HK-2 (cell line): Measurements from ENCODE around the gene PPP2R2B.

Experiments used
- DNase-seq: peaks from one replicate; pipeline ENCODE4 v3.0.0-alpha.2; 2018; ENCODE audit not compliant: unreplicated experiment

Gene PPP2R2B

DNA sequence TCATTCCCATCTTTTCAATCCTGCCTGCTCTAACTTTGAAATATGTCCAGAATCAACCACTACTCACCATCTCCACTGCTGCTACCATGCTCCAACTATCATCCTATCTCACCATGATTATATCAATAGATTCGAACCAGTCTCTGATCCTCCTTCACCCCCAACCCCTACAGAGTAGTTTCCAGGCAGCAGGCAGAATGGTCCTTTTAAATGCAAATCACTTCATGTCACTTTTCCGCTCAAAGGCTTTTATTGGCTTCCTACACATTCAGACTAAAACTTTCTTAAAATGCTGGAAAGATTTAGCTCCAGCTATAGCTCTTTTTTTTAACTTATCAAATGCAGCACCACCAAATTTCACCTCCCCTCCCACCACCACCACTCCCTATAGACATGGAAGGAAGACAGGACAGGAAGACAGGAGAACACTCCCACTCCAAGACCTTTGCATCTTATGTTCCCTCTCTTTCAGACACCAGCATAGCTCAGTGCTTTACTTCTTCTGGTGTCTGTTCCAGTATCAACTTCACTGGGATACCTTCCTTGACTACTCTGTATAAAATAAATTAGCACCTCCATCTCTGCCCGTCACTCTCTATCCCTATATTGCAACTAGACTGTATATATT lies 9.9 kb upstream of the PPP2R2B start:
- DNase-seq, result no peak

- DNase-seq, result no peak
These were observed 5.6 kb upstream of the PPP2R2B start for GRCh38 chr5:146884066-146884626.

- DNase-seq, result no peak
These were observed 5.0 kb upstream of the PPP2R2B start for GRCh38 chr5:146883511-146883910.

GRCh38 chr5:146880966-146881365 lies 2.4 kb upstream of the PPP2R2B start:
- no peak for DNase-seq

DNA sequence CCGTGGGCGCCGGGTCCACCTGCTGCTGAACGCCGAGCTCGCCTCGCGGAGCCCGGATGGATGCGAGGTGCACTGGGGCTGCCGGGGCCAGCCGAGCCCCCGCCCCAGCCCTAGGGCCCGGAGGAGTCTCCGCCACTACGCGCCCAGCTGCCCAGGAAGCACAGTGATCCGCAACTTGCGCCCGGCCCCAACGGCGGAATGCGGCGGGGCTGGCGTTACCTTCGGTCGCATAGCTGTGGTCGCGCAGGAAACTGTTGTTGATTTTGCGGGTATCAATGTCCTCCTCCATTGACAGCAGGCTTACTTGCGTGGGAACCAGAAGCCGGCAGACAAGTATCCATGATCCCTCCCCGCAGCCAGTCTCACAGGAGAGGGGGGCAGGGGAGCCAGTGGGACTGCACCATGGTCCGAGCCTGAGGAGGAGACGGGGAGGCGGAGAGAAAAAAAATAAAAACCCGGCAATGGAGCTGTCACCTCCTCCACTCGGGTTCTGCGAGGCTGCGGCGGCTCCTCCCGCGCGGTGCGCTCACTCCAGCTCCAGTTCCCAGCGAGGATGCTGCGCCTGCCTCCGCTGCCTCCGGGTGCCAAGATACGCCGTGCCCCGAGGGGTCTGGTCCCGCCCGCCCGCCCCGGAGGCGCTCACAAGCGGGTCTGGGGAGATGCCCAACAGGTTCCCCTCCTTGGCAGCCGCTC lies 628 bp downstream of the PPP2R2B start:
- no peak for DNase-seq

- DNase-seq, result no peak
These were observed 1.3 kb downstream of the PPP2R2B start for GRCh38 chr5:146877178-146877681.

DNA sequence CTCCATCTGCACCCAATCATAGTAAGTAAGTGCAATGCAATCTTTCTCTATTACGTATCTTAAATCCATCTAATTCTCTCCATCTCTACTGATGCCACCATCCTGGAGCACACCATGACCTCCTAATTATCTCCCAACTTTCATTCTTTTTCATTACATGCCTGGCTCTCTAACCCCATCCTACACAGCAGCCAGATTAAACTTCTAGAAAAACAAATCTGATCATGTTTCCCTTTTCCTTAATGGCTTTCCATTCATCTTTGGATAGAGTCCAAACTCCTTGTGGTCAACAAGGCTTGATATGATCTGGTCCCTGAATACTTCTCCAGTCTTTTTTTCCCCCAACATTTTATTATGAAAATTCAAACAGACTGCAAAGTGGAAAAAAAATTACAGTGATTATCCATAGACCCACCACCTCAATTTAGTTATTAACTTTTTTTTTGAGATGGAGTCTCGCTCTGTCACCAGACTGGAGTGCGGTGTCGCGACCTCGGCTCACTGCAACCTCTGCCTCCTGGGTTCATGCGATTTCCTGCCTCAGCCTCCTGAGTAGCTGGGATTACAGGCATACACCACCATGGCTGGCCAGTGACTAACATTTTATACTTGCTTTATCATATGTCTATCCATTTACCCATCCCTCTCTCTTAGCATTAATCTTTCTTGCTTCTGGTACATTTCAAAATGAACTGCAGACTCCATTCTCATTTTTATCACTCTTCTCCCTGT lies 5.2 kb downstream of the PPP2R2B start:
- DNase-seq, result no peak

DNA sequence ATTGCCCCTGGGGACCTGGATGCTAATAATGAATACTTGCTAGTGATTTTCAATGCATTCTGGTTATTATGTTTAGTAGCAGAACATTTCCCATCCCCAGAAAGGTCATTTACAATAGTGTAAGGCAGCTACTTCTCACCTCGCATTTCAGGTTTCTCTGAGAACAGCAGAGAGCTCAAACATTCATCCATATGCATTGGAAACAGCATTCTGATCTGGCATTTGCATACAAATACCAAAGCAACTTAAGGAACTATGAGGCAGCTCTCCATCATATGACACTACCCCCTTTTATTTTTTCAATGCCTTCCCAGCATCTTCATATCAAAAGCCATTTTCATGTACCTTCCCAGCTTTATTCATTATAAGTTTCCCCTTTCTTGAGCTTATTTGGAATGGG lies 6.4 kb downstream of the PPP2R2B start:
- DNase-seq, result no peak

DNA sequence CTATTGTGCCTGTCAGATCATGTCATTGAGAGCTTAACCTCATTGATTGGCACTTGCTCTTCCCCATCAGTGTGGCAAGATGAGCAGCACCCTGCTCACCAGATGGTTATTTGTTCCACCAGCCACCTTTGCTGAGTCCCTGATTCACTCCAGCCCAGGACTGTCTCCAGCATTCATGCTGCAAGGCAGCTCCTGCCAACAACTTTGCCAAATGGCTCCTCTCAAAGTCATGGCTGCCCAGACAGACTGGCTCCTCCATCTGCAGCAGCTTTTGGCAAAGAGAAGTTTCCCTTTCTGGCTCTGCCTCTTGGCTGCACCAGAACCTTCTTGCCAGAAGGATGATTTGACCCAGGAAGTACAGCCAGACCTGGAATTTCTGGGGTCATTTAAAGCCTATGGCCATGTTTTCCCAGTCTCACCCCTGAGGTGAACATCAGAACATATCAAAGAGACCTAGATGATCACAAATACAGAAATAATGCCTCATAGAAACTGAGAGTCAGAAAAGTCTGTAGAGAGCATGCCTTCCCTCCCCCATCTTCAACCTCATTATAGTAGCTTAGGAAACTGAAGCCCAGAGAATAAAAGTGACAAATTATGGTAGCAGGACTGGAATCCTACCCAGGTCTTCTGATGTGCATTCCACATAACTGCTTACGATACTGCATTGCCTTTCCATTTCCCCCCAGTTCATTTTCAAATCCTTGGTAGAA lies 10.4 kb downstream of the PPP2R2B start:
- DNase-seq, result no peak

GRCh38 chr5:146866263-146866662 lies 12.3 kb downstream of the PPP2R2B start:
- DNase-seq, result no peak

GRCh38 chr5:146862641-146863040 lies 15.9 kb downstream of the PPP2R2B start:
- no peak for DNase-seq

GRCh38 chr5:146860213-146860893 lies 18.2 kb downstream of the PPP2R2B start:
- no peak for DNase-seq

GRCh38 chr5:146852089-146852488 lies 26.5 kb downstream of the PPP2R2B start:
- DNase-seq, result no peak

DNA sequence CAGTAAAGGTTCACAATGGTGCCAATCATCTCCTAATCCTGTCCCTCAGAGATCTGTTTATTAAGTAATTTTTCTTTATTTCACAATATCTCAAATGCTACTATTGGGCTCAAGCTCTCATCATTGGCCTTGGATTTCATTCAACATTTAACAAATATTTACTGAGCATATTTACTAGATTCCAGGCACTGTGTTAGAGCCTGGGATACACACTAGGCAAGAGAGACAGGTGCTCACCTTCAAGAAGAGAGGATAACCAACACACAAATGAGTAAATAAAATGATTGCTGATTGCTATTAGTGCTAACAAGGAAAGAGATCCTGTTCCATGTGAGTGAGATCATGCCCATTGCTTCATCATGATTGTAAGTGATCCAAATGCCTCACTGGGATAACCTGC lies 27.4 kb downstream of the PPP2R2B start:
- DNase-seq, result no peak

DNA sequence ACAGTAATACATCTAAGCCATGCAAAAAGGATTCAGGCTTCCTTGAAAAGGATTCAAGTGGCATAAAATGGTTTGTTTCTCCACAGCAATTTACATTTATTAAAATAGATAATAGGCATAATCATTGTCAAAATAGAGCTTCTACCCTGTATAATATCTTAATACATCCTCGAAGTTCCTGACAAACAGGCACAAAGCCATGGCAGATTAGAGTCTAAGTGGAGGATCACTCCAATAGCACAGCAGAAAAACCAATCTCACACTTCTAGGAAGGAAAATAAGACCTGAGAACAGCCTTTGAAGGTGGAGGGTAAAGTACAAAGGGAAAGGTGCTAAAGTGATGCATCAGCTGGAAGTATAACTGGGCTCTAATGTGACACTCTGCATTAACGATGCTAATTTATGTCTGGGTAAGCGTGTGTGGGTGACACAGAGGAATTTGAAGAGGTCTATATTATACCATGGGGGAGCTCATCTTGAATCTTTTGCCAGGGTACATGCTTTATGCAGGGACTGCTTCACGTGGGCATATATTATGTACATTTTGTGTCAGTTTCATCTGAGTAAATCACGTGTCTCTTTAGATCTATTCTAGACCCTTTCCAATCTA lies 28.8 kb downstream of the PPP2R2B start:
- no peak for DNase-seq

GRCh38 chr5:146848133-146848532 lies 30.4 kb downstream of the PPP2R2B start:
- DNase-seq, result no peak

DNA sequence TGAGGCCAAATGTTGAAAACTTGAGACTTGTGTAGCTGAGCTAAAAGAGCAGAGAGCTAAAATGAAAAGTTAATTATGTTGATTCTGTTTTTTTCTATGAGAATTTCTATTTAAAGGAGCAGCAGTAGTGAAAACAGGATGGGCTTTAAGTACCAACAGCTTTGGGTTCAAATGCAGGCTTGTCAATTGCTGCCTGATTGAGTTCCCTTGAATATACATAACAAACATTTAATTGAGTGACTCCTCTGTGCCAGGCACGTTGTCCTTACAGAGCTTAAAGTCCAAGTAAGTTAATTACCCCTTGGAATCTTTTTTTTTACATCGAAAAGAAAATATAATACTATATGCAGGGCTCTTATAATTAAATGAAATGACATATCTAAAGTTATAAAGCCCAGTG lies 38.5 kb downstream of the PPP2R2B start:
- DNase-seq, result no peak

GRCh38 chr5:146836226-146836842 lies 42.2 kb downstream of the PPP2R2B start:
- DNase-seq, result no peak

DNA sequence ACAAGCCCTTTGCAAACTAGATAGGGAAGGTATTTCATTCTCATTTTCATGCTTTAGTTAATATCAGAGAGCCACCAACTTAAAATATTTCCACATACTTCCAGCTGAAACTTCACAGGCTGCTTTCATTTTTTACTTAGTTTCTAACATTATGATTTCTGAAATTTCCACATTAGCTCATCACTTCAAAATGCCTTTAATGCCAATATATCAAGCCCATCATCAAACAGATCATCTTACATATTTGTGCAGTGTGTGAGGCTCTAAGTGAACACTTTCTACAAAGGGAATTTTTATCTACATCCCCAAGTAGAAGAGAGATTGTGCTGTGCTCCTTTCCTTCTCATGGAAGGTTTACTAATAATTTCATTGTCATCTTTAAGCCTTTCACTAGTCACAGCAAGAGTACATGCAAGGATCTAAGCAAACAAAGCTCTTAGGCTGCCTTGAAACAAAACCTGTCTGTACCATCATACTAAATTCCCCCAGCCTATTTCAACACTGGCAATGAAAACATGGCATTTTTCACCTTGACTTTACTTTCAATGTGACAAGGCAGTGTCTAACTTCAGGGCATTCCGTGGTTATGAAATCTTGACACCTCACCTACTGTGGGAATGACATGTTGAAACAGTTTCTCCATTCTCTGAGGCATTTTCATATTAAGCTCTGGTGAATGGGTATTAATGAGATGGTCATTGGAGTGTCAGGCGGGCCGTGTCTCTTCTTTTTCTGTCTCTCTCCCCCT lies 45.4 kb downstream of the PPP2R2B start:
- DNase-seq, result no peak

DNA sequence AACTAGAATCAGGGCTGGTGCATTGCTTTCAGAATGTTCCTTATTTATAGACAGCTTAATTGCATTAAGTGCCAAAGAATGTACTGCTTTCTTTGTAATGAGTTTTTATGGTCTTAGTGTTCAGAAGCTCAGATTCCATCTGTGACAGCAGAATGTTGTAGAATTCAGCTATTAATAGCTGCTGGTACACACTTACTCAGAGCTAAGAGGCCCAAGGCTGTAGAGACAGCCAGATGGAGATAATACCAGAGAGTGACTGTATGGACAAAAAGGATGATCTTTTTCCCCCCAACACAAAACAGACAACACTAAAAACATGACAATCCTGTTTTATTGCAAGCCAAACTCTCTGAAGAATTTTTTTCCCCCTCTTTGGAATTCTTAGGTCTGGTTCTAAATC lies 50.2 kb downstream of the PPP2R2B start:
- DNase-seq, result no peak
